PC-3 (cell line): ENCODE measurements around the gene FAM83G. TPM values are rescaled to one million over a fixed set of nuclear protein-coding genes. Genes with fewer than 3 reads are reported as not detected.

Experiments
- ATAC-seq: fragments of 200-7000 bp; cut with Tn5 transposase; 2 replicates; pipeline ENCODE4 v1.9.1; 2020; ENCODE audit warnings: mild to moderate bottlenecking, moderate library complexity
- BruUV-seq: library from RNA; stranded (reverse); fragments of 400-500 nt; replicated peaks from 2 replicates; lab custom pipeline; 2021; lab: Mats Ljungman, UMichigan
- CTCF ChIA-PET: fragments of 300-600 bp; sonication (Branson Sonifier 250); formaldehyde crosslinking; loops from one replicate; lab custom pipeline; 2022; ENCODE audit warnings: antibody characterized with exemption; lab: Charles Lee
- POLR2A ChIA-PET: fragments of 300-600 bp; sonication (Branson Sonifier 250); formaldehyde crosslinking; loops from one replicate; lab custom pipeline; 2022; ENCODE audit warnings: antibody characterized with exemption; ENCODE audit not compliant: unreplicated experiment; lab: Charles Lee
- DNase-seq: peaks from one replicate; pipeline ENCODE4 v3.0.0-alpha.2; 2015
- H2AFZ ChIP-seq: fragments of 300-600 bp; sonication (generic); 2 replicates; pipeline ENCODE4 v1.6.0; 2016; ENCODE audit warnings: antibody characterized with exemption, low read length
- H3F3A ChIP-seq: fragments of 300-600 bp; sonication (generic); one replicate; pipeline ENCODE4 v1.6.0; 2017; ENCODE audit warnings: antibody characterized with exemption, low read length, control low read depth, mild to moderate bottlenecking; ENCODE audit not compliant: unreplicated experiment
- H3K27ac ChIP-seq: fragments of 300-600 bp; sonication (generic); 2 replicates; pipeline ENCODE4 v1.5.1; 2016; ENCODE audit warnings: mild to moderate bottlenecking, low read length
- H3K27me3 ChIP-seq: fragments of 300-600 bp; sonication (generic); 2 replicates; pipeline ENCODE4 v1.6.1; 2016; ENCODE audit warnings: low read length, mixed read lengths
- H3K36me3 ChIP-seq: fragments of 300-600 bp; sonication (generic); 2 replicates; pipeline ENCODE4 v1.6.1; 2016; ENCODE audit warnings: low read depth, mixed run types, low read length, mixed read lengths
- H3K4me1 ChIP-seq: fragments of 300-600 bp; sonication (generic); 2 replicates; pipeline ENCODE4 v1.5.1; 2016; ENCODE audit warnings: low read length; ENCODE audit not compliant: insufficient read depth
- H3K4me2 ChIP-seq: fragments of 300-600 bp; sonication (generic); 2 replicates; pipeline ENCODE4 v1.6.0; 2016; ENCODE audit warnings: low read length
- H3K4me3 ChIP-seq: fragments of 300-600 bp; sonication (generic); 2 replicates; pipeline ENCODE4 v1.5.1; 2016; ENCODE audit warnings: mild to moderate bottlenecking, low read length, mixed read lengths
- H3K79me2 ChIP-seq: fragments of 300-600 bp; sonication (generic); 2 replicates; pipeline ENCODE4 v1.6.1; 2017; ENCODE audit warnings: low read length, mixed read lengths
- H3K9ac ChIP-seq: fragments of 300-600 bp; sonication (generic); 2 replicates; pipeline ENCODE4 v1.6.0; 2016; ENCODE audit warnings: mild to moderate bottlenecking, low read length
- H3K9me2 ChIP-seq: fragments of 300-600 bp; sonication (generic); replicated peaks from 2 replicates; pipeline ENCODE4 v1.6.1; 2016; ENCODE audit warnings: mixed run types, low read length, mixed read lengths
- H3K9me3 ChIP-seq: fragments of 300-600 bp; sonication (generic); 2 replicates; pipeline ENCODE4 v1.6.1; 2016; ENCODE audit warnings: low read length, mixed read lengths
- H4K20me1 ChIP-seq: fragments of 300-600 bp; sonication (generic); 2 replicates; pipeline ENCODE4 v1.6.1; 2016; ENCODE audit warnings: low read length, mixed read lengths
- CTCF ChIP-seq: fragments of 300-600 bp; sonication (generic); conservative IDR thresholded peaks from 2 replicates; pipeline ENCODE4 v1.5.1; 2017; ENCODE audit warnings: antibody characterized with exemption, low read depth, mild to moderate bottlenecking, low read length
- EZH2 ChIP-seq: fragments of 300-600 bp; sonication (generic); IDR thresholded peaks from one replicate; pipeline ENCODE4 v1.6.1; 2017; ENCODE audit warnings: antibody characterized with exemption, mild to moderate bottlenecking, low read length; ENCODE audit not compliant: unreplicated experiment
- EZH2phosphoT487 ChIP-seq: fragments of 300-600 bp; sonication (generic); IDR thresholded peaks from 2 replicates; pipeline ENCODE4 v1.6.1; 2018; ENCODE audit warnings: mild to moderate bottlenecking, antibody characterized with exemption, low read length, borderline replicate concordance
- intact Hi-C: fragments of 100-400 bp; cut with micrococcal nuclease; formaldehyde crosslinking; loops from 2 replicates; pipeline ENCODE4 v1.9.0; 2023
- total RNA-seq: library from RNA; depleted of rRNA; stranded (reverse); fragments of >200 nt; gene quantifications from 2 replicates; pipeline ENCODE4 v1.2.3, GENCODE V29; 2014

Gene FAM83G
- total RNA-seq, 1 experiment from 2014 or later, result 0.26 TPM

DNA sequence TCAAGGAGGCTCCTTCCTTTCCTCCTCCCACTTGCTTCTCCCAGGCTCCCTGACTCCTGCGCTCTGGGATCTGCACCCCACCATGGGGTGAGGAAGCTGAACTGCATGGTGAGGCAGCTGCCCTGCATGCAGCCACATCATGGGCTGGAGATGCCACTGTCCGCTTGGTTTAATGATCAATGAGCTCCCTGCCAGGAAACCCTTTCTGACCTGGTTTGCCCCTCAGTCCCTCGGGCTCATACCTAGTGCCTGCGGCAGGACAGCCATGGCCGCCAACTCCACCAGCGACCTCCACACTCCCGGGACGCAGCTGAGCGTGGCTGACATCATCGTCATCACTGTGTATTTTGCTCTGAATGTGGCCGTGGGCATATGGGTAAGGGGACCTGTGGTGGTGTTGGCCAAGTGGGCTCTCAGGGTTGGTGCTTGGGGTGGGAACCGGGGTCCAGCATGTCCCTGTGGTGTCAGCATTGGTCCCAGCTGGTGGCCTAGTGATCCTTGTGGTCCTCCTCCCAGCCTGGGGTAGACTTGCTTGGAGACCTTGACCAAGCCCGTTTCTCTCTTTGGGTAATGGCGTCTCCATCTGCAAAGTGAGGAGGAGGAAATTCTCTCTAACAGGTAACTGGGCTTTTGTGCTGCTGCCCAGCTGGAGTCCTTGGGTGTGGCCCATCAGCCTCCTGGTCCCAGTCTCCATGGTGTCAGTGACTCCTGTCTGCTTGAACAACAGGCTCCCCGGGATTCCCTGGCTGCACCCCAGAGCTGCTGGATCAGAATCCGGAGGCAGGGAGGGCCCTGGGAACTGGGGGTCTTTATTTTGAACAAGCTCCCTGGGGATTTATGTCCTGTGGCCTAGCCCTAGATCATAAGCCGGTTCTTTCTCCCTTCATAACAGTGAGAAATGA lies 52.4 kb downstream of the FAM83G start, which contains the start of gene SLC5A10:
SLC5A10 (plus strand) TSS at position 225 of the 902 bp plus-strand sequence; CDS start at position 266, 41 bp downstream.
- BruUV-seq, result no TSS peak
- Histone ChIP-seq H3K4me3 (no peak within 1 kb of the TSS), H2AFZ (no peak within 1 kb of the TSS), H3K27ac (no peak within 1 kb of the TSS), H4K20me1 (no peaks in the 10 kb centered on the region), H3K4me1 (no peaks in the 10 kb centered on the region), H3K9me2 (no peaks in the 10 kb centered on the region), H3F3A (no peaks in the 10 kb centered on the region), H3K36me3 (no peaks in the 10 kb centered on the region), H3K9me3 (no peaks in the 10 kb centered on the region), H3K9ac (no peak within 1 kb of the TSS), H3K79me2 (no peaks in the 10 kb centered on the region), H3K4me2 (no peak within 1 kb of the TSS), H3K27me3 (peaks cover 6% of the 10 kb centered on the region; the same call in 1 of the 2 replicates)
- peak; percentile 32 for DNase-seq
- intact Hi-C loops, result no loop called here
- ChIA-PET POLR2A (no interaction called here), CTCF (interaction anchor here (0.5 to 0.7 kb wide), 2 partner anchors 9 to 24 kb away, joined by 3 to 5 read pairs; no protein-coding TSS in a partner anchor)
- no peak for TF ChIP-seq EZH2
- peak; percentile 54 for TF ChIP-seq CTCF
- peak; percentile 67 for ATAC-seq

- Histone ChIP-seq H4K20me1 (no peaks in the 10 kb centered on the region), H2AFZ (no peak overlapping the region), H3F3A (no peaks in the 10 kb centered on the region), H3K4me2 (no peak overlapping the region), H3K36me3 (no peaks in the 10 kb centered on the region), H3K27ac (no peak overlapping the region), H3K27me3 (peaks cover 6% of the 10 kb centered on the region; the same call in 1 of the 2 replicates), H3K9ac (no peak overlapping the region), H3K9me3 (no peaks in the 10 kb centered on the region), H3K4me1 (no peaks in the 10 kb centered on the region), H3K4me3 (no peak overlapping the region), H3K9me2 (no peaks in the 10 kb centered on the region), H3K79me2 (no peaks in the 10 kb centered on the region)
- POLR2A ChIA-PET, result no interaction called here
- CTCF ChIA-PET, result interaction anchor here (0.7 kb wide), 1 partner anchor 10 kb away, joined by 3 read pairs; no protein-coding TSS in a partner anchor
- TF ChIP-seq EZH2 (no peak), CTCF (no peak), EZH2phosphoT487 (no peak)
- intact Hi-C loops, result no loop called here
- no peak for DNase-seq
- ATAC-seq, result no peak
- BruUV-seq, result no TSS peak
Observed at GRCh38 chr17:18950944-18951905, 53.3 kb downstream of the FAM83G start.
